HG03442 (cell line): Measurements from ENCODE around the gene CD248.
A peak's percentile ranks its signal among the peaks of the same experiment; 100 is the strongest.
"Not testable (repeated sequence)": the region's sequence is repeated elsewhere in the genome, so short reads cannot be mapped to it uniquely, and the experiment has no call there.

ENCODE experiments used
- ATAC-seq: cut with Tn5 transposase; IDR thresholded peaks from one replicate; pipeline ENCODE4 v1.9.1; 2021; ENCODE audit warnings: mild to moderate bottlenecking, moderate library complexity; ENCODE audit not compliant: unreplicated experiment

Gene CD248

GRCh38 chr11:66313321-66314185, 3.3 kb downstream of the CD248 start:
- no peak for ATAC-seq

GRCh38 chr11:66312549-66313320, 4.1 kb downstream of the CD248 start:
- peak; percentile 62 for ATAC-seq

GRCh38 chr11:66311965-66312548, 4.8 kb downstream of the CD248 start:
- peak; percentile 66 for ATAC-seq

- no peak for ATAC-seq
These were observed 5.3 kb downstream of the CD248 start for GRCh38 chr11:66311470-66311964.

GRCh38 chr11:66310803-66311440, 5.9 kb downstream of the CD248 start:
- not testable (repeated sequence) for ATAC-seq

GRCh38 chr11:66310324-66310723, 6.5 kb downstream of the CD248 start:
- no peak for ATAC-seq

GRCh38 chr11:66309475-66309874, 7.4 kb downstream of the CD248 start:
- ATAC-seq, result no peak

- ATAC-seq, result no peak
These were observed 14.2 kb downstream of the CD248 start for GRCh38 chr11:66302656-66303055.

GRCh38 chr11:66299186-66299585, 17.7 kb downstream of the CD248 start:
- ATAC-seq, result no peak

GRCh38 chr11:66297610-66298009, 19.2 kb downstream of the CD248 start:
- ATAC-seq, result no peak

- no peak for ATAC-seq
These were observed 21.9 kb downstream of the CD248 start for GRCh38 chr11:66294626-66295620.

- no peak for ATAC-seq
These were observed 22.8 kb downstream of the CD248 start for GRCh38 chr11:66293777-66294625.

- no peak for ATAC-seq
These were observed 23.5 kb downstream of the CD248 start for GRCh38 chr11:66293352-66293751.

GRCh38 chr11:66292543-66293332, 24.1 kb downstream of the CD248 start:
- no peak for ATAC-seq

GRCh38 chr11:66291706-66292542, 24.9 kb downstream of the CD248 start, which contains the start of gene TMEM151A:
Gene TMEM151A (plus strand): TSS chr11:66291894. CDS start chr11:66292014, 120 bp downstream.
- ATAC-seq, result no peak

- no peak for ATAC-seq
These were observed 25.5 kb downstream of the CD248 start for GRCh38 chr11:66291303-66291705.

- no peak for ATAC-seq
These were observed 26.6 kb downstream of the CD248 start for GRCh38 chr11:66290330-66290621.
